Suprapubic skin (tissue), 4 donors: ENCODE results near the gene RNF17. TPM values are rescaled to one million over a fixed set of nuclear protein-coding genes. Genes with fewer than 3 reads are reported as not detected.

Experiments
- DNase-seq, 2 donors: peaks; one replicate each; pipeline ENCODE4 v3.0.0-alpha.2; 2019; ENCODE audit warnings: low spot score in 2 of 2
- H3K27ac ChIP-seq: fragments of 200-600 bp; sonication (generic); one replicate; pipeline ENCODE4 v1.5.1; 2019
- H3K27me3 ChIP-seq: fragments of 200-600 bp; sonication (generic); one replicate; pipeline ENCODE4 v1.5.1; 2019
- H3K36me3 ChIP-seq: fragments of 200-600 bp; sonication (generic); one replicate; pipeline ENCODE4 v1.5.1; 2019
- H3K4me1 ChIP-seq: fragments of 200-600 bp; sonication (generic); one replicate; pipeline ENCODE4 v1.5.1; 2019
- H3K4me3 ChIP-seq: fragments of 200-600 bp; sonication (generic); one replicate; pipeline ENCODE4 v1.5.1; 2019; ENCODE audit warnings: mild to moderate bottlenecking
- H3K9me3 ChIP-seq: fragments of 200-600 bp; sonication (generic); one replicate; pipeline ENCODE4 v1.5.1; 2019
- CTCF ChIP-seq, 2 donors: fragments of 200-600 bp in 1 of 2; fragments of 450-650 bp in 1 of 2; sonication (generic) in 1 of 2; IDR thresholded peaks; one replicate each; pipeline ENCODE4 v1.5.1; 2016 to 2019; ENCODE audit warnings: antibody characterized with exemption in 2 of 2, mild to moderate bottlenecking in 1 of 2, moderate library complexity in 1 of 2
- EP300 ChIP-seq: sonication (generic); formaldehyde crosslinking; IDR thresholded peaks from one replicate; pipeline ENCODE4 v1.6.1; 2017; ENCODE audit warnings: antibody characterized with exemption
- POLR2A ChIP-seq, 2 donors: fragments of 450-650 bp; IDR thresholded peaks; one replicate each; pipeline ENCODE4 v1.6.1; 2017; ENCODE audit warnings: antibody characterized with exemption in 2 of 2, mild to moderate bottlenecking in 2 of 2, moderate library complexity in 2 of 2
- POLR2AphosphoS5 ChIP-seq, 3 donors: sonication (generic); formaldehyde crosslinking; IDR thresholded peaks; one replicate each; pipeline ENCODE4 v1.6.1; 2017; ENCODE audit warnings: antibody characterized with exemption in 3 of 3
- WGBS: methylation state at CpG from one replicate; pipeline ENCODE4 v1.1.5; 2018; 5-methylcytosine and 5-hydroxymethylcytosine counted together
- total RNA-seq, 4 donors: library from RNA; depleted of rRNA; stranded (reverse); fragments of >200 nt; gene quantifications; one replicate each; pipeline ENCODE4 v1.1.0, GENCODE V29; 2016

RNF17 gene
- total RNA-seq, 4 donors from 2014 or later, result not detected

GRCh38 chr13:24870380-24870760 is 106.4 kb downstream of the RNF17 start:
- no peak overlapping the region for H3K4me3 ChIP-seq
- TF ChIP-seq EP300, result no peak
- no peak for TF ChIP-seq POLR2AphosphoS5 (IDR thresholded peaks at IDR 0.05)
- TF ChIP-seq POLR2A (IDR thresholded peaks at IDR 0.05), result no peak
- no peak for TF ChIP-seq CTCF (IDR thresholded peaks at IDR 0.05)
- 69% methylated on average over 6 of the region's 6 CpGs for WGBS
- H3K4me1 ChIP-seq, result no peaks in the 10 kb centered on the region
- no peaks in the 10 kb centered on the region for H3K36me3 ChIP-seq
- no peak for DNase-seq
- no peak overlapping the region for H3K27ac ChIP-seq
- no peaks in the 10 kb centered on the region for H3K27me3 ChIP-seq
- H3K9me3 ChIP-seq, result no peaks in the 10 kb centered on the region

GRCh38 chr13:24875566-24875965 is 111.6 kb downstream of the RNF17 start:
- no peaks in the 10 kb centered on the region for H3K4me1 ChIP-seq
- no peak overlapping the region for H3K4me3 ChIP-seq
- WGBS, result 76% methylated on average over 6 of the region's 6 CpGs
- peaks cover 4% of the 10 kb centered on the region for H3K27me3 ChIP-seq
- no peak overlapping the region for H3K27ac ChIP-seq
- H3K36me3 ChIP-seq, result no peaks in the 10 kb centered on the region
- TF ChIP-seq POLR2AphosphoS5 (IDR thresholded peaks at IDR 0.05) (no peak), POLR2A (IDR thresholded peaks at IDR 0.05) (no peak), EP300 (no peak), CTCF (IDR thresholded peaks at IDR 0.05) (no peak)
- no peaks in the 10 kb centered on the region for H3K9me3 ChIP-seq
- DNase-seq, result no peak

- H3K36me3 ChIP-seq, result no peaks in the 10 kb centered on the region
- peaks cover 4% of the 10 kb centered on the region for H3K27me3 ChIP-seq
- TF ChIP-seq CTCF (IDR thresholded peaks at IDR 0.05) (no peak), EP300 (no peak), POLR2AphosphoS5 (IDR thresholded peaks at IDR 0.05) (no peak), POLR2A (IDR thresholded peaks at IDR 0.05) (no peak)
- H3K4me3 ChIP-seq, result no peak overlapping the region
- no peaks in the 10 kb centered on the region for H3K4me1 ChIP-seq
- WGBS, result 76% methylated on average over 1 of the region's 1 CpG
- no peaks in the 10 kb centered on the region for H3K9me3 ChIP-seq
- H3K27ac ChIP-seq, result no peak overlapping the region
- no peak for DNase-seq
Measured at GRCh38 chr13:24877531-24877930, 113.6 kb downstream of the RNF17 start.

- Histone ChIP-seq H3K36me3 (no peaks in the 10 kb centered on the region), H3K4me3 (no peak overlapping the region), H3K9me3 (no peaks in the 10 kb centered on the region), H3K27me3 (peaks cover 4% of the 10 kb centered on the region), H3K27ac (no peak overlapping the region), H3K4me1 (no peaks in the 10 kb centered on the region)
- no peak for DNase-seq
- TF ChIP-seq CTCF (IDR thresholded peaks at IDR 0.05) (no peak), POLR2AphosphoS5 (IDR thresholded peaks at IDR 0.05) (no peak), EP300 (no peak), POLR2A (IDR thresholded peaks at IDR 0.05) (no peak)
- 92% methylated on average over 2 of the region's 2 CpGs for WGBS
Measured at GRCh38 chr13:24878340-24878739, 114.4 kb downstream of the RNF17 start.

GRCh38 chr13:24882665-24883064 is 118.7 kb downstream of the RNF17 start:
- DNase-seq, result no peak
- no peaks in the 10 kb centered on the region for H3K27me3 ChIP-seq
- H3K4me1 ChIP-seq, result no peaks in the 10 kb centered on the region
- TF ChIP-seq EP300 (no peak), POLR2A (IDR thresholded peaks at IDR 0.05) (no peak), POLR2AphosphoS5 (IDR thresholded peaks at IDR 0.05) (no peak), CTCF (IDR thresholded peaks at IDR 0.05) (no peak)
- WGBS, result 90% methylated on average over 2 of the region's 2 CpGs
- no peaks in the 10 kb centered on the region for H3K9me3 ChIP-seq
- no peak overlapping the region for H3K27ac ChIP-seq
- peaks cover 20% of the 10 kb centered on the region for H3K36me3 ChIP-seq
- H3K4me3 ChIP-seq, result no peak overlapping the region
